ENCODE results near the gene UMAD1.

DNA sequence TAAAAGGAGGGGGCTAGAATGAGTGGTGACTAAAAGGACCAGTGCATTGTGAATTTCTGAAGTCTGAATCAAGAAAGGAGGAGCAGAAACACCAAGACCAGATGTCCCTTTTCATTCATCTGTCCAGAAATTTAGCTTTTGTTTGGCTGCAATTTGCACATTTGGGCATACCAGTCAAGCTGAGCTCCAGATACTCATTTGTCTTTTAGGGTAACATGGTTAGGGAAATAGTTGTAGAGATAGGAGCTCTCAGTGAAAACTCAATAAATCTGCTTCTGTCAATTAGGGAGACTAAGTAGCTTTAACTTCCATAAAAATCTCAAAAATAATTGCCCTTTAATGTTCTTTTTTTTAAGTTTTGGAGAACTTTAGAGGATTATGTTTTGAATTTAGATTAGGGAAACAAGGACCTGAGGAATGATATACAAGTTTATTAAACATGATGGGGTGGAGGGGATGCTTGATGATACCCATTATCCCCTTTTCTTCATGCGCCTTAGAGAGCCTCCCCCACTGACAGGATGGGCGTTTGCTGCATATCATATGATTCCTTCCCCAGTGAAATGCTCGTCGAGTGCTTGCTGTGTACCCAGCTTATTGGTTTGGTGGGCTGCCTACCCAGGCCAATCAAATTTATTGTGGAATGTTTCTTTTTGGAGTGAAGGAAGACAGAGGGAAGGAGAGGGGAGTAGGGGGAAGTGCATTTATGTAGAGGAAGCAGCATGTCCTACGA, 128.6 kb downstream of the UMAD1 start:
- TF ChIP-seq, protein P1, sequence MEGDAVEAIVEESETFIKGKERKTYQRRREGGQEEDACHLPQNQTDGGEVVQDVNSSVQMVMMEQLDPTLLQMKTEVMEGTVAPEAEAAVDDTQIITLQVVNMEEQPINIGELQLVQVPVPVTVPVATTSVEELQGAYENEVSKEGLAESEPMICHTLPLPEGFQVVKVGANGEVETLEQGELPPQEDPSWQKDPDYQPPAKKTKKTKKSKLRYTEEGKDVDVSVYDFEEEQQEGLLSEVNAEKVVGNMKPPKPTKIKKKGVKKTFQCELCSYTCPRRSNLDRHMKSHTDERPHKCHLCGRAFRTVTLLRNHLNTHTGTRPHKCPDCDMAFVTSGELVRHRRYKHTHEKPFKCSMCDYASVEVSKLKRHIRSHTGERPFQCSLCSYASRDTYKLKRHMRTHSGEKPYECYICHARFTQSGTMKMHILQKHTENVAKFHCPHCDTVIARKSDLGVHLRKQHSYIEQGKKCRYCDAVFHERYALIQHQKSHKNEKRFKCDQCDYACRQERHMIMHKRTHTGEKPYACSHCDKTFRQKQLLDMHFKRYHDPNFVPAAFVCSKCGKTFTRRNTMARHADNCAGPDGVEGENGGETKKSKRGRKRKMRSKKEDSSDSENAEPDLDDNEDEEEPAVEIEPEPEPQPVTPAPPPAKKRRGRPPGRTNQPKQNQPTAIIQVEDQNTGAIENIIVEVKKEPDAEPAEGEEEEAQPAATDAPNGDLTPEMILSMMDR (conservative IDR thresholded peaks at IDR 0.05; ENCODE audit: low read length): no peak
- TF ChIP-seq EZH2phosphoT487 (IDR thresholded peaks at IDR 0.05; ENCODE audit: borderline replicate concordance): no peak
